ENCODE results near the gene KRTAP1-4.

GRCh38 chr17:41063449-41063848 is 33.5 kb upstream of the KRTAP1-4 start:
- TF ChIP-seq EZH2phosphoT487 (IDR thresholded peaks at IDR 0.05; ENCODE audit: borderline replicate concordance, low read depth, low read length) = no peak
- no peak for TF ChIP-seq CTCF (conservative IDR thresholded peaks at IDR 0.05; ENCODE audit: low read length)

Data from OCI-LY7 (cell line).